HepG2 (cell line): ENCODE measurements around the gene LENG1. TPM values are rescaled to one million over a fixed set of nuclear protein-coding genes. Genes with fewer than 3 reads are reported as not detected.

ENCODE experiments used
- ASH2L ChIP-seq: fragments of 300-600, 200-600 bp; sonication (generic); IDR thresholded peaks from 2 replicates; pipeline ENCODE4 v1.7.0; 2017; ENCODE audit warnings: low read depth, mild to moderate bottlenecking, moderate library complexity, mixed read lengths, low read length; ENCODE audit not compliant: insufficient read length
- CEBPZ ChIP-seq: IDR thresholded peaks from 2 replicates; pipeline ENCODE4 v1.6.1; 2012; ENCODE audit warnings: low read length, improper control_type of control experiment
- DR1 ChIP-seq: sonication (generic); formaldehyde crosslinking; IDR thresholded peaks from 2 replicates; pipeline ENCODE4 v1.8.0; 2021; ENCODE audit warnings: mild to moderate bottlenecking, missing genetic modification reagents, inconsistent platforms
- GPBP1L1 ChIP-seq: sonication (generic); formaldehyde crosslinking; IDR thresholded peaks from 2 replicates; pipeline ENCODE4 v1.5.0; 2020; ENCODE audit warnings: mild to moderate bottlenecking, missing genetic modification reagents
- HDAC6 ChIP-seq: fragments of 200-600 bp; sonication (generic); IDR thresholded peaks from 2 replicates; pipeline ENCODE4 v1.7.0; 2017; ENCODE audit warnings: mild to moderate bottlenecking, antibody characterized with exemption, low read length, low read depth
- ISL2 ChIP-seq: sonication (generic); formaldehyde crosslinking; IDR thresholded peaks from 2 replicates; pipeline ENCODE4 v1.5.0; 2020; ENCODE audit warnings: missing genetic modification reagents
- KDM2A ChIP-seq: sonication (generic); formaldehyde crosslinking; IDR thresholded peaks from 2 replicates; pipeline ENCODE4 v1.4.0; 2020; ENCODE audit warnings: low read depth, missing genetic modification reagents, borderline replicate concordance
- MLLT10 ChIP-seq: sonication (generic); formaldehyde crosslinking; IDR thresholded peaks from 2 replicates; pipeline ENCODE4 v1.4.0; 2020; ENCODE audit warnings: missing genetic modification reagents
- PHF20 ChIP-seq: sonication (generic); formaldehyde crosslinking; IDR thresholded peaks from 2 replicates; pipeline ENCODE4 v1.5.0; 2020; ENCODE audit warnings: mild to moderate bottlenecking, missing genetic modification reagents
- RBAK ChIP-seq: sonication (generic); formaldehyde crosslinking; IDR thresholded peaks from 2 replicates; pipeline ENCODE4 v1.5.1; 2020; ENCODE audit warnings: mild to moderate bottlenecking, missing genetic modification reagents
- RBM39 ChIP-seq: fragments of 200-400 bp; formaldehyde crosslinking; IDR thresholded peaks from one replicate; pipeline ENCODE4 v1.6.1; 2018; ENCODE audit warnings: antibody characterized with exemption, mild to moderate bottlenecking, low read depth, low read length; ENCODE audit not compliant: poor library complexity, severe bottlenecking
- SKIL ChIP-seq: sonication (generic); formaldehyde crosslinking; IDR thresholded peaks from 2 replicates; pipeline ENCODE4 v1.8.0; 2022; ENCODE audit warnings: missing genetic modification reagents, mild to moderate bottlenecking, moderate library complexity, borderline replicate concordance
- SSRP1 ChIP-seq: IDR thresholded peaks from 2 replicates; pipeline ENCODE4 v1.6.1; 2016; ENCODE audit warnings: control low read depth
- TAF15 ChIP-seq: fragments of 200-400 bp; formaldehyde crosslinking; IDR thresholded peaks from one replicate; pipeline ENCODE4 v1.6.1; 2018; ENCODE audit warnings: mild to moderate bottlenecking, low read depth, low read length; ENCODE audit not compliant: poor library complexity, severe bottlenecking
- ZFP36L2 ChIP-seq: sonication (generic); formaldehyde crosslinking; IDR thresholded peaks from 2 replicates; pipeline ENCODE4 v1.4.0; 2020; ENCODE audit warnings: missing genetic modification reagents
- ZHX1 ChIP-seq: sonication (generic); formaldehyde crosslinking; IDR thresholded peaks from 2 replicates; pipeline ENCODE4 v1.8.1; 2022; ENCODE audit warnings: low read depth, mild to moderate bottlenecking, missing genetic modification reagents
- ZNF451 ChIP-seq: sonication (generic); formaldehyde crosslinking; IDR thresholded peaks from 2 replicates; pipeline ENCODE4 v1.5.0; 2020; ENCODE audit warnings: mild to moderate bottlenecking, missing genetic modification reagents
- ZSCAN9 ChIP-seq: IDR thresholded peaks from 2 replicates; pipeline ENCODE4 v1.6.1; 2016; ENCODE audit warnings: borderline replicate concordance
- polyA plus RNA-seq, 8 experiments: library from polyadenylated mRNA; depleted of rRNA in 3 of 8; stranded (reverse) in 7 of 8; unstranded in 1 of 8; fragments of >200 nt; fragmentation: Illumina TruSeq in 4 of 8; extraction: Trizol in 4 of 8; gene quantifications; 2 replicates each; pipeline versions ENCODE4 v1.2.1 to v1.2.3, GENCODE V29; 2011 to 2016; ENCODE audit warnings: low read depth in 4 of 8, missing spikeins in 1 of 8, mixed read lengths in 1 of 8; ENCODE audit not compliant: insufficient read depth in 1 of 8
- total RNA-seq, 5 experiments: library from RNA; depleted of rRNA; stranded (reverse); fragments of >200 nt; fragmentation: Illumina TruSeq; extraction: Trizol; gene quantifications; 2 replicates each; pipeline ENCODE4 v1.2.3, GENCODE V29; 2016; ENCODE audit warnings: low read depth in 1 of 5
- TF ChIP-seq, protein P1 (sequence below): sonication (generic); formaldehyde crosslinking; IDR thresholded peaks from 2 replicates; pipeline ENCODE4 v1.8.1; 2023; ENCODE audit warnings: mild to moderate bottlenecking, missing genetic modification reagents, borderline replicate concordance

LENG1 gene
- total and polyA plus RNA-seq, 2 of the 13 experiments (the other 11 are each of a cell fraction or from before 2014, with no cell fraction given), result 1.8 to 3.8 TPM

DNA sequence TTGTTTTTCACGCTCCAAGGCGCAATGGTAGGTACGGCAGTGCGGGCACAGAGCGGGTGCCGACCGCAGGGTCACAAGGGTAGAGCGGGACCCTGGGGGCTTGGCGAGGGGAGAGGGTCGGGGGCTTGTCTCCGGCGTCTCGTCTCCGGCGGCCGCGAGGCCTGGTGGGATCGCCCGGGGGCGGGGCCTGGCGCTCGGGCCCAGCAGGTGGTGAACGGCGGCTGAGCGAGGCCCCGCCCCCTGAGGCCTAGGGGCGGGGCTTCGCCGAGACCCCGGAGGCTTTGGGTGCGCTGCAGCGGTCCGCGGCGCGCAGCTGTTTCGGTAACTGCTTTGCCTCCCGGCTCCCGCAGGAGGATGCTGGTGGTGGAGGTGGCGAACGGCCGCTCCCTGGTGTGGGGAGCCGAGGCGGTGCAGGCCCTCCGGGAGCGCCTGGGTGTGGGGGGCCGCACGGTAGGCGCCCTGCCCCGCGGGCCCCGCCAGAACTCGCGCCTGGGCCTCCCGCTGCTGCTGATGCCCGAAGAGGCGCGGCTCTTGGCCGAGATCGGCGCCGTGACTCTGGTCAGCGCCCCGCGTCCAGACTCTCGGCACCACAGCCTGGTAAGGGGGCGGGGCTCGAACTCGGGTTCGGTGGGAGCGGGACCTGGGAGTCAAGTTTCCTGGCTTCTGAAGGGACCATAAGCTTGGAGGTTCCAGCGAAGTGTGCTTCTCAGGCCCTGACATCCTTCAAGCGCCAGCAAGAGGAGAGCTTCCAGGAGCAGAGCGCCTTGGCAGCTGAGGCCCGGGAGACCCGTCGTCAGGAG, 31.7 kb upstream of the LENG1 start, which contains the start of gene TSEN34 (continued):
- TF ChIP-seq ZHX1 (CRISPR knock-in tag) (no peak; the same call in 1 of the 2 replicates), ISL2 (CRISPR knock-in tag) (no peak; the same call in 1 of the 2 replicates), SKIL (no peak), MLLT10 (no peak), RBM39 (peak; percentile 30), ZNF451 (CRISPR knock-in tag) (no peak; the same call in 1 of the 2 replicates), SSRP1 (no peak), HDAC6 (no peak), PHF20 (no peak), CEBPZ (no peak), TAF15 (peak; percentile 21), RBAK (CRISPR knock-in tag) (no peak), ASH2L (peak; percentile 66), KDM2A (CRISPR knock-in tag) (peak; percentile 81; the same call in 1 of the 2 replicates), ZSCAN9 (no peak; the same call in 1 of the 2 replicates), DR1 (CRISPR knock-in tag) (no peak; the same call in 1 of the 2 replicates), ZFP36L2 (CRISPR knock-in tag) (no peak), GPBP1L1 (CRISPR knock-in tag) (no peak)
- TF ChIP-seq, protein P1, sequence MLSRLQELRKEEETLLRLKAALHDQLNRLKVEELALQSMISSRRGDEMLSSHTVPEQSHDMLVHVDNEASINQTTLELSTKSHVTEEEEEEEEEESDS, result no peak
